GM21367 (cell line): ENCODE measurements around the gene EPHA6.

Source experiments
- ATAC-seq: cut with Tn5 transposase; IDR thresholded peaks from one replicate; pipeline ENCODE4 v1.9.1; 2021; ENCODE audit not compliant: unreplicated experiment

Gene EPHA6

GRCh38 chr3:97148931-97149330 is 334.5 kb downstream of the EPHA6 start:
- ATAC-seq, result no peak

- no peak for ATAC-seq
These were observed 346.8 kb downstream of the EPHA6 start for GRCh38 chr3:97161169-97161568.

- no peak for ATAC-seq
These were observed 362.8 kb downstream of the EPHA6 start for GRCh38 chr3:97177242-97177641.

GRCh38 chr3:97181704-97182103 is 367.3 kb downstream of the EPHA6 start:
- ATAC-seq, result no peak

GRCh38 chr3:97187771-97188170 is 373.4 kb downstream of the EPHA6 start:
- no peak for ATAC-seq

- no peak for ATAC-seq
These were observed 375.4 kb downstream of the EPHA6 start for GRCh38 chr3:97189835-97190234.

- no peak for ATAC-seq
These were observed 382.7 kb downstream of the EPHA6 start for GRCh38 chr3:97197083-97197482.

GRCh38 chr3:97197830-97198229 is 383.4 kb downstream of the EPHA6 start:
- ATAC-seq, result no peak

GRCh38 chr3:97200387-97200786 is 386.0 kb downstream of the EPHA6 start:
- no peak for ATAC-seq

GRCh38 chr3:97201814-97202213 is 387.4 kb downstream of the EPHA6 start:
- ATAC-seq, result no peak

- no peak for ATAC-seq
These were observed 414.6 kb downstream of the EPHA6 start for GRCh38 chr3:97228966-97229365.

GRCh38 chr3:97230486-97230885 is 416.1 kb downstream of the EPHA6 start:
- no peak for ATAC-seq

GRCh38 chr3:97232393-97233034 is 418.1 kb downstream of the EPHA6 start:
- no peak for ATAC-seq

GRCh38 chr3:97235179-97235578 is 420.8 kb downstream of the EPHA6 start:
- no peak for ATAC-seq

- ATAC-seq, result no peak
These were observed 421.4 kb downstream of the EPHA6 start for GRCh38 chr3:97235611-97236315.

GRCh38 chr3:97241417-97241816 is 427.0 kb downstream of the EPHA6 start:
- no peak for ATAC-seq

- ATAC-seq, result no peak
These were observed 431.0 kb downstream of the EPHA6 start for GRCh38 chr3:97245201-97245910.

GRCh38 chr3:97256060-97256459 is 441.7 kb downstream of the EPHA6 start:
- no peak for ATAC-seq

- no peak for ATAC-seq
These were observed 443.7 kb downstream of the EPHA6 start for GRCh38 chr3:97257942-97258697.

GRCh38 chr3:97259263-97259662 is 444.9 kb downstream of the EPHA6 start:
- no peak for ATAC-seq

- ATAC-seq, result no peak
These were observed 449.8 kb downstream of the EPHA6 start for GRCh38 chr3:97264180-97264579.
